ENCODE results near the gene PHF2. TPM values are rescaled to one million over a fixed set of nuclear protein-coding genes. Genes with fewer than 3 reads are reported as not detected.

Gene PHF2
- total and polyA plus RNA-seq, 2 of the 8 experiments (the other 6 are each of a cell fraction or from before 2014, with no cell fraction given): 3.4 to 9.4 TPM

DNA sequence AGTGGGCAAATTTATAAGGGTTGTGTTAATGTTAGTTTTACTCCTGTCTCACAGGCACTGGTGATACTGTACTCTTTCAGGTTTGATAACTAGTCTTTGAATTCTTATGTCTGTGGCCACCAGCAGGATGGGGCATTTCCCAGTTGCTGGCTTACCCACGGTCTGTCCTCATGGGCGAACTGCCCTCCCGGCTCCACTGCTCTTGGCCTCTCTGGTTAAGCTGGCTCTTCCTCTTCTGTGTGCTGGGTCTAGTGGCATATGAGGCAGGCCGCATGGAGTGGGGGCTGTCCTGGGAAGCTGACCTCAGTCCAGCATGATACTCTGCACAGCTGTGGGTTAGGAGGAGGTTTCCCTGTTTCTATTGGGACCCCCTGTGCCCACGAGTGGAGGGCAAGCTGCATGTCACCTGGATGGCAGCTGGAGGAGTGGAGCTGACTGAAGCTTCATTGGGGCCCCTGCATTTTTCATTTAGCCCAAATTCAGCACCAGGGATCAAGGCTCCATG, 19.5 kb downstream of the PHF2 start (continued):
- TF ChIP-seq, protein P1, sequence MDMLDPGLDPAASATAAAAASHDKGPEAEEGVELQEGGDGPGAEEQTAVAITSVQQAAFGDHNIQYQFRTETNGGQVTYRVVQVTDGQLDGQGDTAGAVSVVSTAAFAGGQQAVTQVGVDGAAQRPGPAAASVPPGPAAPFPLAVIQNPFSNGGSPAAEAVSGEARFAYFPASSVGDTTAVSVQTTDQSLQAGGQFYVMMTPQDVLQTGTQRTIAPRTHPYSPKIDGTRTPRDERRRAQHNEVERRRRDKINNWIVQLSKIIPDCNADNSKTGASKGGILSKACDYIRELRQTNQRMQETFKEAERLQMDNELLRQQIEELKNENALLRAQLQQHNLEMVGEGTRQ (IDR thresholded peaks at IDR 0.05; ENCODE audit: low read length): no peak
- TF ChIP-seq ZNF274 (IDR thresholded peaks at IDR 0.05; ENCODE audit: borderline replicate concordance, extremely low read depth, low read length): no peak
- TF ChIP-seq, protein P2, sequence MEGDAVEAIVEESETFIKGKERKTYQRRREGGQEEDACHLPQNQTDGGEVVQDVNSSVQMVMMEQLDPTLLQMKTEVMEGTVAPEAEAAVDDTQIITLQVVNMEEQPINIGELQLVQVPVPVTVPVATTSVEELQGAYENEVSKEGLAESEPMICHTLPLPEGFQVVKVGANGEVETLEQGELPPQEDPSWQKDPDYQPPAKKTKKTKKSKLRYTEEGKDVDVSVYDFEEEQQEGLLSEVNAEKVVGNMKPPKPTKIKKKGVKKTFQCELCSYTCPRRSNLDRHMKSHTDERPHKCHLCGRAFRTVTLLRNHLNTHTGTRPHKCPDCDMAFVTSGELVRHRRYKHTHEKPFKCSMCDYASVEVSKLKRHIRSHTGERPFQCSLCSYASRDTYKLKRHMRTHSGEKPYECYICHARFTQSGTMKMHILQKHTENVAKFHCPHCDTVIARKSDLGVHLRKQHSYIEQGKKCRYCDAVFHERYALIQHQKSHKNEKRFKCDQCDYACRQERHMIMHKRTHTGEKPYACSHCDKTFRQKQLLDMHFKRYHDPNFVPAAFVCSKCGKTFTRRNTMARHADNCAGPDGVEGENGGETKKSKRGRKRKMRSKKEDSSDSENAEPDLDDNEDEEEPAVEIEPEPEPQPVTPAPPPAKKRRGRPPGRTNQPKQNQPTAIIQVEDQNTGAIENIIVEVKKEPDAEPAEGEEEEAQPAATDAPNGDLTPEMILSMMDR (IDR thresholded peaks at IDR 0.05; ENCODE audit: control extremely low read depth in 1 of 3, insufficient read depth in 1 of 3, low read depth in 1 of 3, low read length in 3 of 3): no peak
- TF ChIP-seq, protein P3, sequence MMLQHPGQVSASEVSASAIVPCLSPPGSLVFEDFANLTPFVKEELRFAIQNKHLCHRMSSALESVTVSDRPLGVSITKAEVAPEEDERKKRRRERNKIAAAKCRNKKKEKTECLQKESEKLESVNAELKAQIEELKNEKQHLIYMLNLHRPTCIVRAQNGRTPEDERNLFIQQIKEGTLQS (IDR thresholded peaks at IDR 0.05; ENCODE audit: insufficient read depth, low read depth, low read length): no peak
- no peak for TF ChIP-seq CBX8 (IDR thresholded peaks at IDR 0.05; ENCODE audit: borderline replicate concordance, low read depth, low read length)
- TF ChIP-seq TEAD4 (IDR thresholded peaks at IDR 0.05; ENCODE audit: low read depth, low read length): no peak
- TF ChIP-seq BRCA1 (IDR thresholded peaks at IDR 0.05; ENCODE audit: low read depth, low read length): no peak
- no peak for TF ChIP-seq GTF2F1 (IDR thresholded peaks at IDR 0.05; ENCODE audit: borderline replicate concordance, low read depth, low read length)
- no peak for TF ChIP-seq POLR2A (IDR thresholded peaks at IDR 0.05; ENCODE audit: control extremely low read depth in 1 of 2, low read depth in 2 of 2, low read length in 2 of 2)
- TF ChIP-seq BACH1 (IDR thresholded peaks at IDR 0.05; ENCODE audit: low read length): no peak

All from H1 (cell line).